ENCODE results near the gene DNM3. TPM values are rescaled to one million over a fixed set of nuclear protein-coding genes. Genes with fewer than 3 reads are reported as not detected.
A peak's percentile ranks its signal among the peaks of the same experiment; 100 is the strongest.

Gene DNM3
- polyA plus RNA-seq, 1 of the 3 experiments (the other 2 are of a cell fraction), result 0.43 TPM

DNA sequence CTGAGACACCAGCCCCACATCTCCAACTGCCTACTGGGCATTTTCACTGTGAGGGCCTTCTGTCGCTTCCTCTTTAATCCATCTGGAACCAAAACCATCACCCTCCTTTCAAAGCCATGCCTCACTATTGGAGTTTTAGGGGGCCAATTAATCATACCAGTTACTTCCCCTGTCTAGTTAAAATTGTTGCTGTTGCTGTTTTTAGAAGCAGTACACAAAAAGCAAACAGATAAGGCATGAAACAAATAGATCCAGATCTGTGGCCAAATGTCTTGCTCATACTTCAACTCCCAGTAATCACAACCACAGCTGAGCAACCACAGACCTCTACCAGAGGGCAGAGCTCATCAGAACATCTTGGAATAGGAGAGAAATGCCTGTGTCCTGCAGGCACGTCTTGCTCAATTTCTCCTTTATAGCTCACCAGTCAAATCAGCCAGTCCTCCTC is 445.4 kb downstream of the DNM3 start (continued):
- TF ChIP-seq ZBTB33 (IDR thresholded peaks at IDR 0.05; ENCODE audit: borderline replicate concordance, low read depth) (no peak), RXRA (IDR thresholded peaks at IDR 0.05; ENCODE audit: borderline replicate concordance, low read depth) (peak; percentile 15; the same call in 1 of the 2 replicates), MAX (IDR thresholded peaks at IDR 0.05; ENCODE audit: low read depth) (0 out of 2 replicates have a peak, but pooled peaks have one; percentile 3), NFIC (IDR thresholded peaks at IDR 0.05; ENCODE audit: borderline replicate concordance) (peak; percentile 81), GATA2 (CRISPR knock-in tag; IDR thresholded peaks at IDR 0.05) (no peak), YY1 (IDR thresholded peaks at IDR 0.05; ENCODE audit: low read depth) (no peak), RFX5 (IDR thresholded peaks at IDR 0.05; ENCODE audit: low read length) (no peak), MXI1 (IDR thresholded peaks at IDR 0.05; ENCODE audit: low read depth, low read length) (no peak), PBX3 (IDR thresholded peaks at IDR 0.05) (peak; percentile 85), TEAD4 (IDR thresholded peaks at IDR 0.05; ENCODE audit: borderline replicate concordance, insufficient read depth) (no peak; the same call in 1 of the 2 replicates), EP300 (IDR thresholded peaks at IDR 0.05; ENCODE audit: borderline replicate concordance in 1 of 2, low read depth in 1 of 2, low read length in 1 of 2) (peak; percentile 73 to 77), POLR2AphosphoS5 (IDR thresholded peaks at IDR 0.05; ENCODE audit: low read depth, low read length) (peak; percentile 42; the same call in 1 of the 2 replicates), FOXJ3 (CRISPR knock-in tag; IDR thresholded peaks at IDR 0.05) (no peak), EZH2phosphoT487 (IDR thresholded peaks at IDR 0.05; ENCODE audit: borderline replicate concordance, low read depth) (no peak), ELF1 (IDR thresholded peaks at IDR 0.05) (no peak), TAF1 (IDR thresholded peaks at IDR 0.05; ENCODE audit: borderline replicate concordance, low read depth, low read length) (no peak; the same call in 1 of the 2 replicates)
- TF ChIP-seq, protein P1, sequence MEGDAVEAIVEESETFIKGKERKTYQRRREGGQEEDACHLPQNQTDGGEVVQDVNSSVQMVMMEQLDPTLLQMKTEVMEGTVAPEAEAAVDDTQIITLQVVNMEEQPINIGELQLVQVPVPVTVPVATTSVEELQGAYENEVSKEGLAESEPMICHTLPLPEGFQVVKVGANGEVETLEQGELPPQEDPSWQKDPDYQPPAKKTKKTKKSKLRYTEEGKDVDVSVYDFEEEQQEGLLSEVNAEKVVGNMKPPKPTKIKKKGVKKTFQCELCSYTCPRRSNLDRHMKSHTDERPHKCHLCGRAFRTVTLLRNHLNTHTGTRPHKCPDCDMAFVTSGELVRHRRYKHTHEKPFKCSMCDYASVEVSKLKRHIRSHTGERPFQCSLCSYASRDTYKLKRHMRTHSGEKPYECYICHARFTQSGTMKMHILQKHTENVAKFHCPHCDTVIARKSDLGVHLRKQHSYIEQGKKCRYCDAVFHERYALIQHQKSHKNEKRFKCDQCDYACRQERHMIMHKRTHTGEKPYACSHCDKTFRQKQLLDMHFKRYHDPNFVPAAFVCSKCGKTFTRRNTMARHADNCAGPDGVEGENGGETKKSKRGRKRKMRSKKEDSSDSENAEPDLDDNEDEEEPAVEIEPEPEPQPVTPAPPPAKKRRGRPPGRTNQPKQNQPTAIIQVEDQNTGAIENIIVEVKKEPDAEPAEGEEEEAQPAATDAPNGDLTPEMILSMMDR (IDR thresholded peaks at IDR 0.05), result no peak
- TF ChIP-seq, protein P2, sequence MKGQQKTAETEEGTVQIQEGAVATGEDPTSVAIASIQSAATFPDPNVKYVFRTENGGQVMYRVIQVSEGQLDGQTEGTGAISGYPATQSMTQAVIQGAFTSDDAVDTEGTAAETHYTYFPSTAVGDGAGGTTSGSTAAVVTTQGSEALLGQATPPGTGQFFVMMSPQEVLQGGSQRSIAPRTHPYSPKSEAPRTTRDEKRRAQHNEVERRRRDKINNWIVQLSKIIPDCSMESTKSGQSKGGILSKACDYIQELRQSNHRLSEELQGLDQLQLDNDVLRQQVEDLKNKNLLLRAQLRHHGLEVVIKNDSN (IDR thresholded peaks at IDR 0.05; ENCODE audit: borderline replicate concordance, low read depth), result no peak
- TF ChIP-seq, protein P3, sequence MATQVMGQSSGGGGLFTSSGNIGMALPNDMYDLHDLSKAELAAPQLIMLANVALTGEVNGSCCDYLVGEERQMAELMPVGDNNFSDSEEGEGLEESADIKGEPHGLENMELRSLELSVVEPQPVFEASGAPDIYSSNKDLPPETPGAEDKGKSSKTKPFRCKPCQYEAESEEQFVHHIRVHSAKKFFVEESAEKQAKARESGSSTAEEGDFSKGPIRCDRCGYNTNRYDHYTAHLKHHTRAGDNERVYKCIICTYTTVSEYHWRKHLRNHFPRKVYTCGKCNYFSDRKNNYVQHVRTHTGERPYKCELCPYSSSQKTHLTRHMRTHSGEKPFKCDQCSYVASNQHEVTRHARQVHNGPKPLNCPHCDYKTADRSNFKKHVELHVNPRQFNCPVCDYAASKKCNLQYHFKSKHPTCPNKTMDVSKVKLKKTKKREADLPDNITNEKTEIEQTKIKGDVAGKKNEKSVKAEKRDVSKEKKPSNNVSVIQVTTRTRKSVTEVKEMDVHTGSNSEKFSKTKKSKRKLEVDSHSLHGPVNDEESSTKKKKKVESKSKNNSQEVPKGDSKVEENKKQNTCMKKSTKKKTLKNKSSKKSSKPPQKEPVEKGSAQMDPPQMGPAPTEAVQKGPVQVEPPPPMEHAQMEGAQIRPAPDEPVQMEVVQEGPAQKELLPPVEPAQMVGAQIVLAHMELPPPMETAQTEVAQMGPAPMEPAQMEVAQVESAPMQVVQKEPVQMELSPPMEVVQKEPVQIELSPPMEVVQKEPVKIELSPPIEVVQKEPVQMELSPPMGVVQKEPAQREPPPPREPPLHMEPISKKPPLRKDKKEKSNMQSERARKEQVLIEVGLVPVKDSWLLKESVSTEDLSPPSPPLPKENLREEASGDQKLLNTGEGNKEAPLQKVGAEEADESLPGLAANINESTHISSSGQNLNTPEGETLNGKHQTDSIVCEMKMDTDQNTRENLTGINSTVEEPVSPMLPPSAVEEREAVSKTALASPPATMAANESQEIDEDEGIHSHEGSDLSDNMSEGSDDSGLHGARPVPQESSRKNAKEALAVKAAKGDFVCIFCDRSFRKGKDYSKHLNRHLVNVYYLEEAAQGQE (IDR thresholded peaks at IDR 0.05; ENCODE audit: low read depth, low read length), result no peak
